ENCODE measurements around the gene DBP.

DNA sequence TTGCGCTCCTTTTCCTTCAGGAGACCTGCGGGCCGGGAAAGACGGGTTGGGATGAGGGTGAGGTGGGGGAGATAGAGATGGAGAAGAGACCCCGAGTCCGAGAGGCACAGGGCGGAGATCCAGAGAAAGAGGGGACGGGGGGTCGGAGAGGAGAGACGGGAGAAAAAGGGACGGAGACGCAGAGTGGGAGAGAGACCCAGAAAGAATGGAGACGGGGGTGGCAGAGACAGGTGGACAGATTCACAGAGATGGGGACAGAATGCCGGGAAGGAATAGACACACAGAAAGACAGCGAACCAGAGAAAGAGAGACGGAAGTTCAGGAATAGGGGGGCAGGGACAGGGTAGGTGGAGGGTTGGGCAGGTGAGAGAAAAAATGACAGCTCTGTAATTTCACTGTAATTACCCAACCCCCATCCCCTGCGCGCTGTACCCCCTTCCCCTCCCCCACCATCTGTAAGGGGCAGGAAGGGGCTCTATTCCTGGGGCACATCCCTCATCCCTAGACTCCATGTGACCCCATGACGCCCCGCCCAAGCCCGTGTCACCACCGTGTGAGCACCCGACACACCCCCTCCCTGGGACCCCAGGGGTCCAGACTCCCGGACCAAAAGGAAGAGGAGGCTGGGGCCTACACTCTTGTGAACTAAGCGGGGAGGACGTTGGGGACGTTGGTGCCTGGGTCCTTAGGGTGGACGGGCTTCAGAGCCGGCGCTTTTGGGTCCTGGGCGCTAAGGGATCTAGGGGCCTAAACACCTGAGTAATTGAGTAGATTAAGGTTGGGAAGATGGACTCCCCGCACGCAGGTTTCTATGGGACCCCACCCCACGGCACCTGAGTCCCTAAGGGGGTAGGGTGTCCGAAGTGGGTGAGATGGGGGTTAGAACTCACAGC, 967 bp downstream of the DBP start:
- no peak for TF ChIP-seq ZNF530 (tag by site-specific recombination; IDR thresholded peaks at IDR 0.05; ENCODE audit: low read depth)
- TF ChIP-seq, protein P1, sequence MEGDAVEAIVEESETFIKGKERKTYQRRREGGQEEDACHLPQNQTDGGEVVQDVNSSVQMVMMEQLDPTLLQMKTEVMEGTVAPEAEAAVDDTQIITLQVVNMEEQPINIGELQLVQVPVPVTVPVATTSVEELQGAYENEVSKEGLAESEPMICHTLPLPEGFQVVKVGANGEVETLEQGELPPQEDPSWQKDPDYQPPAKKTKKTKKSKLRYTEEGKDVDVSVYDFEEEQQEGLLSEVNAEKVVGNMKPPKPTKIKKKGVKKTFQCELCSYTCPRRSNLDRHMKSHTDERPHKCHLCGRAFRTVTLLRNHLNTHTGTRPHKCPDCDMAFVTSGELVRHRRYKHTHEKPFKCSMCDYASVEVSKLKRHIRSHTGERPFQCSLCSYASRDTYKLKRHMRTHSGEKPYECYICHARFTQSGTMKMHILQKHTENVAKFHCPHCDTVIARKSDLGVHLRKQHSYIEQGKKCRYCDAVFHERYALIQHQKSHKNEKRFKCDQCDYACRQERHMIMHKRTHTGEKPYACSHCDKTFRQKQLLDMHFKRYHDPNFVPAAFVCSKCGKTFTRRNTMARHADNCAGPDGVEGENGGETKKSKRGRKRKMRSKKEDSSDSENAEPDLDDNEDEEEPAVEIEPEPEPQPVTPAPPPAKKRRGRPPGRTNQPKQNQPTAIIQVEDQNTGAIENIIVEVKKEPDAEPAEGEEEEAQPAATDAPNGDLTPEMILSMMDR (tag by site-specific recombination; IDR thresholded peaks at IDR 0.05) = no peak
- TF ChIP-seq ZNF292 (tag by site-specific recombination; IDR thresholded peaks at IDR 0.05; ENCODE audit: borderline replicate concordance, low read depth) = no peak
- no peak for TF ChIP-seq ZNF221 (tag by site-specific recombination; IDR thresholded peaks at IDR 0.05; ENCODE audit: borderline replicate concordance)
- TF ChIP-seq ZNF184 (tag by site-specific recombination; IDR thresholded peaks at IDR 0.05) = no peak
- TF ChIP-seq, protein P2, sequence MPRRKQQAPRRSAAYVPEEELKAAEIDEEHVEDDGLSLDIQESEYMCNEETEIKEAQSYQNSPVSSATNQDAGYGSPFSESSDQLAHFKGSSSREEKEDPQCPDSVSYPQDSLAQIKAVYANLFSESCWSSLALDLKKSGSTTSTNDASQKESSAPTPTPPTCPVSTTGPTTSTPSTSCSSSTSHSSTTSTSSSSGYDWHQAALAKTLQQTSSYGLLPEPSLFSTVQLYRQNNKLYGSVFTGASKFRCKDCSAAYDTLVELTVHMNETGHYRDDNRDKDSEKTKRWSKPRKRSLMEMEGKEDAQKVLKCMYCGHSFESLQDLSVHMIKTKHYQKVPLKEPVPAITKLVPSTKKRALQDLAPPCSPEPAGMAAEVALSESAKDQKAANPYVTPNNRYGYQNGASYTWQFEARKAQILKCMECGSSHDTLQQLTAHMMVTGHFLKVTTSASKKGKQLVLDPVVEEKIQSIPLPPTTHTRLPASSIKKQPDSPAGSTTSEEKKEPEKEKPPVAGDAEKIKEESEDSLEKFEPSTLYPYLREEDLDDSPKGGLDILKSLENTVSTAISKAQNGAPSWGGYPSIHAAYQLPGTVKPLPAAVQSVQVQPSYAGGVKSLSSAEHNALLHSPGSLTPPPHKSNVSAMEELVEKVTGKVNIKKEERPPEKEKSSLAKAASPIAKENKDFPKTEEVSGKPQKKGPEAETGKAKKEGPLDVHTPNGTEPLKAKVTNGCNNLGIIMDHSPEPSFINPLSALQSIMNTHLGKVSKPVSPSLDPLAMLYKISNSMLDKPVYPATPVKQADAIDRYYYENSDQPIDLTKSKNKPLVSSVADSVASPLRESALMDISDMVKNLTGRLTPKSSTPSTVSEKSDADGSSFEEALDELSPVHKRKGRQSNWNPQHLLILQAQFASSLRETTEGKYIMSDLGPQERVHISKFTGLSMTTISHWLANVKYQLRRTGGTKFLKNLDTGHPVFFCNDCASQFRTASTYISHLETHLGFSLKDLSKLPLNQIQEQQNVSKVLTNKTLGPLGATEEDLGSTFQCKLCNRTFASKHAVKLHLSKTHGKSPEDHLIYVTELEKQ (tag by site-specific recombination; IDR thresholded peaks at IDR 0.05; ENCODE audit: borderline replicate concordance) = no peak
- TF ChIP-seq ZNF274 (IDR thresholded peaks at IDR 0.05; ENCODE audit: low read length) = no peak
- no peak for TF ChIP-seq ZNF274 (tag by site-specific recombination; IDR thresholded peaks at IDR 0.05; ENCODE audit: borderline replicate concordance)
- TF ChIP-seq, protein P3, sequence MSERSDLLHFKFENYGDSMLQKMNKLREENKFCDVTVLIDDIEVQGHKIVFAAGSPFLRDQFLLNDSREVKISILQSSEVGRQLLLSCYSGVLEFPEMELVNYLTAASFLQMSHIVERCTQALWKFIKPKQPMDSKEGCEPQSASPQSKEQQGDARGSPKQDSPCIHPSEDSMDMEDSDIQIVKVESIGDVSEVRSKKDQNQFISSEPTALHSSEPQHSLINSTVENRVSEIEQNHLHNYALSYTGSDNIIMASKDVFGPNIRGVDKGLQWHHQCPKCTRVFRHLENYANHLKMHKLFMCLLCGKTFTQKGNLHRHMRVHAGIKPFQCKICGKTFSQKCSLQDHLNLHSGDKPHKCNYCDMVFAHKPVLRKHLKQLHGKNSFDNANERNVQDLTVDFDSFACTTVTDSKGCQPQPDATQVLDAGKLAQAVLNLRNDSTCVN (tag by site-specific recombination; optimal IDR thresholded peaks at IDR 0.05) = peak; percentile 39
- TF ChIP-seq, protein P4, sequence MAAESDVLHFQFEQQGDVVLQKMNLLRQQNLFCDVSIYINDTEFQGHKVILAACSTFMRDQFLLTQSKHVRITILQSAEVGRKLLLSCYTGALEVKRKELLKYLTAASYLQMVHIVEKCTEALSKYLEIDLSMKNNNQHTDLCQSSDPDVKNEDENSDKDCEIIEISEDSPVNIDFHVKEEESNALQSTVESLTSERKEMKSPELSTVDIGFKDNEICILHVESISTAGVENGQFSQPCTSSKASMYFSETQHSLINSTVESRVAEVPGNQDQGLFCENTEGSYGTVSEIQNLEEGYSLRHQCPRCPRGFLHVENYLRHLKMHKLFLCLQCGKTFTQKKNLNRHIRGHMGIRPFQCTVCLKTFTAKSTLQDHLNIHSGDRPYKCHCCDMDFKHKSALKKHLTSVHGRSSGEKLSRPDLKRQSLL (tag by site-specific recombination; IDR thresholded peaks at IDR 0.05) = no peak
